RPMI8226 (cell line): Measurements from ENCODE around the gene ALG11.
A peak's percentile ranks its signal among the peaks of the same experiment; 100 is the strongest.
"Not testable (repeated sequence)": the region's sequence is repeated elsewhere in the genome, so short reads cannot be mapped to it uniquely, and the experiment has no call there.

Source experiments
- DNase-seq: peaks from one replicate; pipeline ENCODE4 v3.0.0-alpha.2; 2015

ALG11 gene

GRCh38 chr13:52011632-52012511 lies at the start of gene ALG11:
Gene ALG11 (plus strand): TSS chr13:52012398. CDS start chr13:52012419, 21 bp downstream.
- DNase-seq = peak; percentile 96

DNA sequence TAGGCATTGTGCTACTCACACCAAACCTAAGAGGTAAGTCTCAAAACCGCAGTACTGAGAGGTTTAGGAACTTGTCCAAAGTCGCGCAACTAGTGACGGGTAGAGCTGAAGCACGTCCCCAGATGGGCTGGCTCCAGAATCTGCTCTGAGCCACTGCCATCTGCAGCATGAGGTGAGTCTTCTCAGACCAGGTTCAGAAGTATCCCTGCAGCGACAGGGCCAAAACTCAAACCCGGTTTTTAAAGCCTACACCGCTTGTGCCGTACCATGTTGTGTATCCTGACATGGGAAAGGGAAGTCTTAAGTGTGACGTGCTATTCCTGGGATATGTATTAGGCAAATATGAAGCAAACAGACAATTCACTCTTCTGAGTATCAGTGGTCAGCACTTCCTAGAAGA lies 46.0 kb upstream of the ALG11 start:
- DNase-seq = peak; percentile 24

DNA sequence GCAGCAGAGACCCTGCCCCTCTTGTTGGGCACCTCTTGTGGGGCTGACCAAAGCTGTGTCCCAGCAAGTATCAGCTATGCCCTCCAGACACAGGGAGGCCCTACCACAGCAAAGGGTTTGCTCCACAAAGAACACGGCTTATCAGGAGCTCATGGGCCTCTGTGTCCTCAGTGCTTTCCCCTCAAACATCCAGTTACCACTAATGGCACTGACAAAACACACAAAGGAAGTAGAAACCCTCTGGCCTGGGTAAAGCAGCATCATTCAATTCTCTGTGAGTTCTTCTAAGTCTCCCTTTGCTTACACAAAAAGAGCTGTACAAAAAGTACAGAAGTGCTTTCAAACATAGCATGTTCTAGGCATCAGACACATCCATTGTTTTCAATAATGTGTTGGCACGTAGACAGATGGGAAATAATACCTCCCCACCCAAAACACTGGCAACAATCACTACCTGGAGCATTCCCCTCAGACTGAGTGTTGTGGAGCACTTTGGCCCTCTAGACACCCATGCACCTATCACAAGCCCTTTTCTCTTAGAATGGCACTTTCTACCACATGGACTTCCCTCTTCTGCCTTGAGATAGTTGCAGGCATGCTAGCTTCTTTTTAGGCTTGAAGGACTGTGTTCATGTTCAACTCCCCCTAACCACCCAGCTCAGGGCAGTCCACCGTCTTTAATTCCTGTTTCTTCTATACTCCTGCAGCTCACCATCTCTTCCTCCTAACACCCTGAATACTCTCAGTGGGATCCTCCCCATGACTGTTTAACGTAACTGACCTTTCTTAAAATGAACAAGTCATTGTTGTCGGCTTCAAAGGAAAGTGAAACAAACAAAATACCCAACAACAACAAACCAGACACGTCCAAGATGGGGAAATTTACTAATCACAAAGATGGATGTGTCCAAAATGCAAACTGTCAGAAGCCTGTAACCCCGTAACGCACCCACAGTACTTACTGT lies 44.4 kb upstream of the ALG11 start:
- DNase-seq = no peak

DNA sequence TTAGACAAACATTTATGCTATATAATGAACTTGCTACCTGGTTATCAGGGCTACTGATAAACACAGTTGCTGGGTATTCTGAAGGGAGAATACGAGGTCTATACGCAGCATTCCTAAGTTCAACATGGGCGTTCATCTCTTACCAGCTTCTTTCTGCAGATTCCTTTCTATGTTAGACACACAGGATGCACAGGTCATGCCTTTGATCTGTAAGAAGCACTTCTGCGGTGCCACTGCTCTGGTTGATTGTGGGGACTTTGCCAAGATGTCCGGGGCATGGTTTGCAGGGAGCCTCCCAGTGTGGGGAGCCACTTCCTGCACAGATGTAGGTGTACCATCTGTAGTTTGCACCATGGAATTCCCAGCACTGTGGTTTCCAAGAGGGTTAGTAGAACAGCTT lies 41.8 kb upstream of the ALG11 start:
- no peak for DNase-seq

GRCh38 chr13:51971520-51972426 lies 40.4 kb upstream of the ALG11 start:
- no peak for DNase-seq

GRCh38 chr13:51974482-51974881 lies 37.7 kb upstream of the ALG11 start:
- DNase-seq = no peak

DNA sequence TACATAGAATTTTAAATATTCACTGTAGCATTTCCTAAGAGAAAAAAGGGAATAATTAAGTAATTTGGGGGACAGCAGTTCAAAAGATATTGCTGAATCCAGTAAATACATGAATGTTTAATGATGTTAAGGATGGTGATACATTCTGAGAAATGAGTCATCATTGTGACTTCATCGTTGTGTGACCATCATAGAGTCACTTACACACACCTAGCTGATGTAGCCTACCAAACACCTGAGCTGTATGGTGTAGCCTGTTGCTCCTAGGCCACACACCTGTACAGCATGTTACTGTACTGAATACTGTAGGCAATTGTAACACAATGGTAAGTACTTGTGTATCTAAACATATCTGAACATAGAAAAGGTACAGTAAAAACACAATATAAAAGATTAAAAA lies 35.8 kb upstream of the ALG11 start:
- no peak for DNase-seq

GRCh38 chr13:51976890-51977289 lies 35.3 kb upstream of the ALG11 start:
- DNase-seq = no peak

- no peak for DNase-seq
Observed at GRCh38 chr13:51977625-51978024, 34.6 kb upstream of the ALG11 start.

DNA sequence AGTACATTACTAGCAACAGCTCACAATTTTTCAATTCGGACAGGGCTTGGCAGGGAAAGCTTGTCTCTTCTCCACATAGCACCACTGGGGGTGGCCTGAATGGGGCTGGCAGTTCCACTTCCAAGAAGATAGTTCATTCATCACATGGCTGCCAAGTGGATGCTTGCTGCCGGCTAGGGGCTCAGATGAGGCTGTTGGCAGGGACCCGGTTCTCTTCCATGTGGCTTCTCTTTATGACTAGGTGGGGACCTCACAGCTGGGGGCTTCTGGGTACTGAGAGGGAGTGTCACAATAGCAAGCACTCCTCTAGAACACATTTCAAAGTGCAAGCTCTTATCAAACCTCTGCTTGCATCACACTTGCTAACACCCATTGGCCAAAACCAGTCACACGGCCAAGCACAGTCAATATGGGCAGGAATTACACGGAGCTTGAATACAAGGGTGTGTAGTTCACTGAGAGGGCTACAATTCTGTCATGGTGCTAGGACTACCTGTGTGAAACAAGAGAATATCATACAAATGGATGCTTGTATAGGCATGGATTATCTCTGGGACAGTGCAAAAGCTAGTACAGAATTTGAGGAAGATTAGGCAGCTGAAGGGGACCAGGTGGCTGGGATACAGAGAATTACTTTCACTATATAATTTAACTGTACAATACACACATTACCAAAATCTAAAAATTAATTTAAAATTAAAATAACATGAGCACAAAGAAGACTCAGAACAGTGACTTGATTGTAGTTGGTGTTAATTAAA lies 33.2 kb upstream of the ALG11 start:
- DNase-seq = no peak

DNA sequence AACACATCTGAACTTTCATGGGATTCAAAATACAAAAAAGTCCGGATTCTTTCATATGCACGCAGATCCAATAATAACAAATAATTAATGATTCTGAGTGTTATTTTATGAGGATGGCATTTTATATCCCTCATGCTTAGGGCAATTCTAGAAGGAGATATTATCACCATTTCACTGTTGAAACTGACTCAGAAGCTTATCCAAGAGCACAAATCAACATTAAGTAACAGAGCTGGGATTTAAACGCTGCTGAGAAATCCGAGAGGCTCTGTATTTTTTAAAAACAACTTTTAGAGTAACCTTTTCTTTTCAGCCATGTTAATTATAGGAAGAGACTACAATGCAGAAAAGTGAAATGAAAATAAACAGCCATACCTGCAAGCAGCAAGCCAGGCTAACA lies 31.3 kb upstream of the ALG11 start:
- no peak for DNase-seq

DNA sequence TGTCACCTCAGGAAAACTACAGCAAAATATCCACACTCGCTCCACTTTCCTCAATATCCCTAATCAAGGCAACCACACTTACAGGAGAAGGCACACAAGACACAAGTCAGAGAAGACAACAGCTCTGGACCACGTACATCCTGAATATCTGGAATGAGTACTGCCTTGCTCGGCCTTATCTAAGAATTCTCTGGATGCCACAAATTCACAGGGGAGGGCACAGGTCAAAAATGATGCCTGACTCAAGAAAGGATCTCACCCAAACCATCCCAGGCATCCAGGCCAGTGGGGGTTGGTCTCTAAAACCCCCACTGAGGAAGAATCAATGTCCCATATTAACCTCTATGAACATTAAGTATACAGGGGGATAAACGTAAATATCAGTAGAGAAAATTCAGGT lies 30.8 kb upstream of the ALG11 start:
- no peak for DNase-seq

DNA sequence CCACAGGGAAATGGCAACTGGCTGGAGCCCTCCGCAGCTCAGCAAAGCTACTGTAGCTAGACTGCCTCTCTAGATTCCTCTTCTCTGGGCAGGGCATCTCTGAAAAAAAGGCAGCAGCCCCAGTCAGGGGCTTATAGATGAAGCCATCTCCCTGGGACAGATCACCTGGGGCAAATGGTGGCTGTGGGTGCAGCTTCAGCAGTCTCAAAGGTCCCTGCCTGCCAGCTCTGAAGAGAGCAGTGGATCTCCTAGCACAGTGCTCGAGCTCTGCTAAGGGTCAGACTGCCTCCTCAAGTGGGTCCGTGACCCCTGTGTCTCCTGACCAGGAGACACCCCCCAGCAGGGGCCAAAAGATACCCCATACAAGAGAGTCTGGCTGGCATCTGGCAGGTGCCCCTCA lies 28.9 kb upstream of the ALG11 start:
- DNase-seq = not testable (repeated sequence)

DNA sequence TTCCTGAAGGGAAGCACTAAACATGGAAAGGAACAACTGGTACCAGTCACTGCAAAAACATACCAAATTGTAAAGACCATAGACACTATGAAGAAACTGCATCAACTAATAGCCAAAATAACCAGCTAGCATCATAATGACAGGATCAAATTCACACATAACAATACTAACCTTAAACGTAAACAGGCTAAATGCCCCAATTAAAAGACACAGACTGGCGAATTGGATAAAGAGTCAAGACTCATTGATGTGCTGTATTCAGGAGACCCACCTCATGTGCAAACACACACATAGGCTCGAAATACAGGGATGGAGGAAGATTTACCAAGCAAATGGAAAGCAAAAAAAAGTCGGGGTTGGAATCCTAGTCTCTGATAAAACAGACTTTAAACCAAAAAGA lies 27.3 kb upstream of the ALG11 start:
- DNase-seq = not testable (repeated sequence)

DNA sequence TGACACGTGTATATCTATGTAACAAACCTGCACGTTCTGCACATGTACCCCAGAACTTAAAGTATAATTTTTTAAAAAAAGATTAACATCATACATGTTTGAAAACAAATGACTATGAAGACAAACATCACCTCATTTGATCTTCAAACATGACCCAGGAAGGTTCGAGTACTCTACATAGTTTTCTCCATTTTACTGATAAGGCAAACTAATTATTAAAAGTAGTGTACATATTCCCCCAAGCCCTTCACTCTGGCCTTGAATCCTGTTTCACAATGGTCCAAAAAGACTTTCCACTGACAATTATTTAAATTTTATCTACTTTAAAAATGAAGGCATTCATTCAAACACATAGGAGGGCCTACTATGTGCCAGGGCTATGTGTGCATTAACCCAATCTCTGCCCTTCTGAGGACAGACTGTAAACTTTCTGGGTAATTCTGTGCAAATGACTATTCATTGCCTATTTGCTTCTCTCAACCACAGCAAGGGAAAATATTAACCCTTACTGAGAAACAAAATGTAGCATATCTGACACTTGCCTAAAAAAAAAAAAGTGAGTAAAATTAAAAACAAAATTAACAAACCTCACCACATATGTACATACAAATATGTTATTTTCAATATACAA lies 23.1 kb upstream of the ALG11 start:
- no peak for DNase-seq

DNA sequence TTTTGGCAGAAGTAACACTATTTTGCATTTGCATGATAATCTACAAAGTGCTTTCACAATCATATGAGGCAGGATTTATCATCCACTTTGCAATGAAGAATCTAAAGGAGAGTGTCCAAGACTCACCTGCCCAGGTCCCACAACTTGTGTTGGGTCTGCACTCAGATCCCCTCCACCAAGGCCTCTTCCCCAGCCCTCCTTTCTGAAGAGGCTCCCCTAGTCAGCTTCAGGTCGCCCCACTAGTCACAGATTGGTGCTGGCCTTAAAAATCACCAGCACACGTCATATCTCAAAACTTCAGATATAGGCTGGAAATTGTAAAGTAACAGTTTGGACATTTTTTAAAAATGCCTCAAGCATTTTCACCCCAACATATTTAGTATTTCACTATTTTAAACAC lies 18.5 kb upstream of the ALG11 start:
- DNase-seq = no peak

- DNase-seq = no peak
Observed at GRCh38 chr13:51995677-51996551, 16.3 kb upstream of the ALG11 start.

GRCh38 chr13:51996641-51997040 lies 15.6 kb upstream of the ALG11 start:
- DNase-seq = no peak

DNA sequence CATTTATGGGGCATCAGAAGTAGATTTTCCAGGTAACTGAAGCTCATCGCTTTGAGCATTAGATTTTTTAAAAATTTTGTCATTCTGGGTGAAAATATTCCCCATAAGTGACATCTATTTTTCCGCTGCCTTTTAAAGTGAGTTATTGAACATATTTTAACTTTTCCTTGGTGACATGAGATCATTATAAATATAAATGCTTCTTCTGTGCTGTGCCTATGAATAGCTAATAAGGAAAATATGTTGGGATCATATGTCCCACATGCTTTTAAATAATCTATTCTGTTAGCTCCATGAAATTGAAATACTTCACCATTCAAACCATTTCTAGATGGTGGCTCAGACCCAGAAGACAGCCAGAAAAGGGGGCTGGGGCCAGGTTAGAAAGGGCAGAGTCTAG lies 15.0 kb upstream of the ALG11 start:
- no peak for DNase-seq

- no peak for DNase-seq
Observed at GRCh38 chr13:51997641-51998330, 14.4 kb upstream of the ALG11 start.
